Measurements from ENCODE around the gene LAMC1.

The LAMC1 gene

DNA sequence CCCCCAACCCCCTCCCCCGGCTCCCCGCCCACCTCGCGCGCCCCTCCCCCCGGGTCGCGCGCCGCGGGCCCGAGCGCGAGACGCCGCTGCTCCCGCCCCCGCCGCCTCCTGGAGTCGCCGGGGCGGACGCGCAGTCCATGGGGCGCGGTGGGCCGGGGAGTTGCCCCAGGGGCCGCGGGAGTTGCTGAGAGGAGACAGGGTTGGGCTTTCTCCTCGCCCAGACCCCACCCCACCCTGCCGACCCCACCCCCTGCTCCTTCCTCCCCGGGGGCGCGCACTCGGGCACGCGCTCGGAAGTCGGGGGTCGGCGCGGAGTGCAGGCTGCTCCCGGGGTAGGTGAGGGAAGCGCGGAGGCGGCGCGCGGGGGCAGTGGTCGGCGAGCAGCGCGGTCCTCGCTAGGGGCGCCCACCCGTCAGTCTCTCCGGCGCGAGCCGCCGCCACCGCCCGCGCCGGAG lies at the start of gene LAMC1:
TSS of gene LAMC1 (plus strand) at position 275 of the 455 bp plus-strand sequence. CDS start 297 bp downstream, outside the sequence.
- no peak for DNase-seq (ENCODE audit: low read depth)

- DNase-seq (ENCODE audit: low read depth): no peak
Observed at GRCh38 chr1:182974506-182975191, 48.6 kb upstream of the LAMC1 start.

DNA sequence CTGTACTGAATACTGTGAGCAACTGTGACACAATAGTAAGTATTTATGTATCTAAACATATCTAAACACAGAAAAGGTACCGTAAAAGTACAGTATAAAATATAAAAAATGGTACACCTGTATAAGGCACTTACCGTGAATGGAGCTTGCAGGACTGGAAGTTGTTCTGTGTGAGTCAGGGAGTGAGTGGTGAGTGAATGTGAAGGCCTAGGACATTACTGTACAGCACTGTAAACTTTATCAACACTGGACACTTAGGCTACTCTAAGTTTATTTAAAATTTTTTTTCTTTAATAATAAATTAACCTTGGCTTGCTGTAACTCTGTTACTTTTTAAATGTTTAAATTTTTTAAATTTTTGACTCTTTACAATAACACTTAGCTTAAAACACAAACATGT lies 45.7 kb upstream of the LAMC1 start:
- DNase-seq (ENCODE audit: low read depth): no peak

DNA sequence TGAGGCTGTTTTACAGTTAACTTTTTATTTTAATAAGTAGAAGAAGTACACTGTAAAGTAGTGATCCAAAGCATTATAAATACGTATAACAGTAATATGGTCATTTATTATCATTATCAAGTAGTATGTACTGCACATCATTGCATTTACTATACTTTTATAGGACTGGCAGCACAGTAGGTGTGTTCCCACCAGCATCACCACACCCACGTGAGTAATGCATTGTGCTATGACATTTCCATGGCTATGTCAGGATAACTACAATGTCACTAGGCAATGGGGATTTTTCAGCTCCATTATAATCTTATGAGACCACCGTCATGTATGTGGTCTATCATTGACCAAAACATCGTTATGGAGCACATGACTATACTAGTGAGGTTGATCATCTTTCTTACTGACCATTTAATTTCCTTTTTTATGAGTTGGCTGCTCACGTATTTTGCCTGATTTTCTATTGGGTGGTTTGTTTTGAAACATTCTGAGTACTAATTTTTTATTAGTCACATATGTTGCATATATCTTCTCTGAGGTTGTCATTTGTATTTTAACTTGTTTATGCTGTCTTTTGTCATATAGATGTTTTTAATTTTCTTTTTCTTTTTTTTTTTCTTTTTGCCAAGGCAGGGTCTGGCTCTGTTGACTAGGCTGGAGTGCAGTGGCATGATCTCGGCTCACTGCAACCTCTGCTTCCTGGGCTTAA lies 44.9 kb upstream of the LAMC1 start:
- DNase-seq (ENCODE audit: low read depth): no peak

GRCh38 chr1:182984138-182984537 lies 39.1 kb upstream of the LAMC1 start:
- no peak for DNase-seq (ENCODE audit: low read depth)

- DNase-seq (ENCODE audit: low read depth): no peak
Observed at GRCh38 chr1:182984621-182985020, 38.6 kb upstream of the LAMC1 start.

GRCh38 chr1:182985876-182986275 lies 37.3 kb upstream of the LAMC1 start:
- DNase-seq (ENCODE audit: low read depth): no peak

- DNase-seq (ENCODE audit: low read depth): no peak
Observed at GRCh38 chr1:182990413-182991144, 32.6 kb upstream of the LAMC1 start.

DNA sequence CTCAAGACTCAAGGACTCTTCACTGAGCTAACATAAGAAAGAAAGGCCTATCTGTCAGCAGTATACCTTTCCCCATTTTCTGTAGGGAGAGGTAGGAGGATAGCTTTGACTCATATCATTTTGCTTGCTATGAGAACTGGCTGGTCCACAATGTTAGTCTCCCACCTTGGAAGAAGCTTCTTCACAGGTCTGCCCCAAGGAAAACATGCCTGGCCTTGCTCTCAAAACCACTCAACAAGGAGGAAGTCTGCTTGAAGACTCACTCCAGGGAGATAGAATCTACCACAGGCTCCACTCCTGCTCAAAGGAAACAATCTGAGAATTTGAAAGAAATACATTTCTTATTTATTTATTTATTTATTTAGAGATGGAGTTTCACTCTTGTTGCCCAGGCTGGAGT lies 29.5 kb upstream of the LAMC1 start:
- DNase-seq (ENCODE audit: low read depth): no peak

- no peak for DNase-seq (ENCODE audit: low read depth)
Observed at GRCh38 chr1:182995894-182996293, 27.3 kb upstream of the LAMC1 start.

GRCh38 chr1:182996816-182997215 lies 26.4 kb upstream of the LAMC1 start:
- DNase-seq (ENCODE audit: low read depth): no peak

DNA sequence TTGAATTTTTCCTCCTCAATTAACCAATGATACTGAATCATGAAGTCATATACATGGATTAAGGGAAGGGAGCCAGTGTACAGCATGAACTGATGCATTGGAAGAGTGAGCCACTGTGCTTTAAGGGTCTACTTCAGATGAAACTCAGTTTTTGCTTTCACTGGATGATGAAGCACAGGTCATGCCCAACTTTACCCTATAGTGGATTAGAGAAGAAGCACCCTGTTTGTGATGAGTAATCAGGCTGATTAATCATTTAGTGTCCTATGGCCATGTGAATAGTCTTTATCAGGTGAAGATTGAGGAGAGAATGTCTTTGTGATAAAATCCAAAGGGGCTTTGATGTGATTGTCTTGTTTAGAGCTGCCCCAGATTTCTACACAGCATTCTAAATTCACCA lies 24.7 kb upstream of the LAMC1 start:
- DNase-seq (ENCODE audit: low read depth): no peak

DNA sequence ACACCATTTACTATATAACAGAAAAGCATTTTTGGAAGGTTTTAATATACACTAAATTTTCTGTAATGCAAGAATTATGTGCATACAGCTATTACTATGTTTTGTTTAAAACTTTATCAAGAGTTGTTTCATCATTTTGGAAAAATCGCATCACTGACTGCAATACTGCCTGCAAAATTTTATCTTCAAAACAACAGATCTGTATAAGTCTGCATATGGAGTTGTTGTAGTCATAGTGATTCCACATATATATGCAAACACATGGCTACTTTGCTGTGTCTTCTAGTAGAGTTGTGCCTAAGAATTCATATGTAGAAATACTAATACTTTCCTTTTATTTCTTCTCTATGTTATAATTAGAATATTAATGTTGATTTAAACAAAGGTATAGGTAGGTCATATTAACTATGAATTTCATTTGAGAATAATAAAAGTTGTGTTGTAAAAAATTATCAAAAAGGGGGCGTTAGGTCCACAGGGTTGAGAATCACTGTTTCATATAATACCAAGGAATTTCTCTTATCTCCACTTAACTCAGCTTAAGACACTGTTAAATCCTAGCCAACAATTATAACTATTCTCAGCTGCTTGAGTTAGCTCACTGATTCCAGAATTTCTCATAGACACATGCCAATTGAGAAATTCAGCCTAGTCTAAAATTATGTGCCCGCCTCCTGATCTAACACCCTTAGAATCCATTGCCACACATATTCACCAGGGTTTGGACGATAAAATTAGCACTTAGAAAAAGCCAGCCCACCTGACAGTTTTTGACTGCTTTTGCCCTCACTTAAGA lies 22.9 kb upstream of the LAMC1 start:
- DNase-seq (ENCODE audit: low read depth): no peak

GRCh38 chr1:183002267-183002666 lies 21.0 kb upstream of the LAMC1 start:
- DNase-seq (ENCODE audit: low read depth): no peak

- no peak for DNase-seq (ENCODE audit: low read depth)
Observed at GRCh38 chr1:183002797-183003196, 20.4 kb upstream of the LAMC1 start.

DNA sequence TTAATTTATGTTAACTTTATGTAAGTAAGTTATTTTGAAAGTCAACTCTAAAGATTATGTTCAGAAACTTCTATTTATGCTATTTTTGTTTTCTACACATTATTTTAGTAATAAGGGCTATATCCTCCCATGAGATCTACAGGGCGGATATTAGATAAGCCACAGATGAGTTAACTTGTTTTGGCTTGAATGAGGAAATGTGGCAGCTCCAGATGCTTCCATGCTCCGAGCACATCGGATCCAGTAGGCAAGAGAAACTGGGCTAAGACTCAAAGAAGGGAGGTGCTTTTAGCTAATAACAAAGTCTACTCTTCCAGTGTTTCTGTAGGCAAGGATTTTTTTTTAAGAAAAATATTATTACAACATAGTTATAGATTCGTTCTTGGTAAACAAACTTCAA lies 20.0 kb upstream of the LAMC1 start:
- no peak for DNase-seq (ENCODE audit: low read depth)

DNA sequence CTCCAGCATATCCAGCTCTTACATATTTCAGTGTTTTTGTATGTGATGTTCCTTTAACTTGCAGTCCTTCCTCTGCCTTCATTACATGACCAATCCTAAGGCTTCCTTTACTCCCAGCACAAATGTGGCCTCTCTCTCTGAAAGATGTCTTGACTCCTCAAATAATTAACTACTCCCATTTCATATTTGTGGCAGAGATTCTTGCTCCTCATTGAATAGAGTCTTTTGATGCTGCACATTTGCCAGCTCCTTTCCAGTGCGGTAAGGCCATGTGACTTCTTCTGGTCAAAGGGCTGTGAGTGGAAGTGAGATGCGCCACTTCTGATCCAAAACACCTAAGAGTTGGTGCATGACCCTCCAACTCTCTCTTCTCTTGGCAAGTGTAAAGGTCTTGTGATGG lies 19.1 kb upstream of the LAMC1 start:
- no peak for DNase-seq (ENCODE audit: low read depth)

DNA sequence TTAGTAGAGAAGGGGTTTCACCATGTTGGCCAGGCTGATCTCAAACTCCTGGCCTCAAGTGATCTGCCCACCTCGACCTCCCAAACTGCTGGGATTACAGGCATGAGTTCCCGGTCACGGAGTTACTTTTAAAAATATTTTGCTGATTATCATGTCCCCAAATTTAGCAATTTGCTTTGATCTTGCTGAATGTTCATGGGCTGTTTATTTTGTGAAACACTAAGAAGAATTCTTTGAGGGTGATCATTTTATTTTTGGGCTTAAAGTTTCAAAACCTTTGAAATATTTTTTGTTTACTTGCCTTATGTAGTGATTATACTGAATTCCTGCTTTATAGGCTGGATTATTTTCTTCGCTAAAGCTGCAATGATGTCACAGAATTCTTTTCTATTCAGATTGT lies 11.4 kb upstream of the LAMC1 start:
- no peak for DNase-seq (ENCODE audit: low read depth)

DNA sequence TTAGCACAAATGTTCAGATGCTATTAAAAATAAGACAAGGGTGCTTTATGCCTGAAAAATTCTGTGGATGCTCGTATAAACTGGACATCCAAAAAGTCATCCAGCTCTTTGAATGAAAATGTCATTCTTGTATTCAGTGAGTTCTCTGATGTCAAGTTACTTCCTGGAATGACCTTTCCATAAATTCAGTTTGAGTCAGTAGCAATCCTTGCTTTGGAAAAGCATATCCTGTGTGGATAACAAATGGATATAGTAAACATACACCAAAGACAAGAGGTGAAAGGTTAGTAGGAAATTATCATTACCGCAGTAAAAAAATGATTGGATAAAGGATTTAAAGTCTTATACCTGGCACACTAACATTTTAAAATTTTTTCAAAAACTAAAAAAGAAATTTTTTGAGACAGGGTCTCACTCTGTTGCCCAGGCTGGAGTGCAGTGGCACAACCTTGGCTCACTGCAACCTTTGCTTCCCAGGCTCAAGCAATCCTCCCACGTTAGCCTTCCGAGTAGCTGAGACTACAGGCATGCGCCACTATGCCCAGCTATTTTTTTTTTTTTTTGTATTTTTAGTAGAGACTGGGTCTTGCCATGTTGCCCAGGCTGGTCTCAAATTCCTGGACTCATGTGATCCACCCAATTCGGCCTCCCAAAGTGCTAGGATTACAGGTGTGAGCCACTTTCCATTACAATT lies 10.8 kb upstream of the LAMC1 start:
- no peak for DNase-seq (ENCODE audit: low read depth)

DNA sequence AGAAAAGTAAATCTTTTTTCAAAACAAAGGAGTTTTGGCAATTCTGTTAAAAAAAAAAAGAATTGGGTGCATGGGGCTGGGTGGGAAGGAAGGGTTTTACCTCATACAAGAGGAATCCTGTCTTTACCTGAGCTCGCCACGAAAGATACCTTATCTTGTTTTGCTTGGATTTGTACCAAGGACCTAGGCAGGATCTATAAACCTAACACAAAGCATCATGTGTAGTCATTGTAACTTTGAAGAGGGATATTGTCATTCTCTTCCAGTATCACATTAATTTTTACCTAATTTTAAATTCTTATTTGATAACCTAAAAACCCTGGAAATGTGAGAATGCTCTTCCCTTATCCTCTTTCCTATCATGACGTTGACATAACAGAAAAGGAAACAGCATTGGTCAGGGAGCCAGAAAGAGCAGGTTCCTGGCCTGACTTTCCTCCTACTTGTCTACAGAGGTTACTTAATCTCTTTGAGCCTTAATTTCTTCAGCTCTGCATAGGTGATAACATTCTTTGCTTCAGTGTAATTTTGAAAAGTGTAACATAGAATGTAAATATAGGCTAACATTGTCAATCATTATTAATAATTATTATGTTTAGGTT lies 4.0 kb upstream of the LAMC1 start:
- DNase-seq (ENCODE audit: low read depth): no peak

GRCh38 chr1:183019860-183020259 lies 3.4 kb upstream of the LAMC1 start:
- DNase-seq (ENCODE audit: low read depth): no peak

All from activated T-cell treated with anti-CD3 and anti-CD28 coated beads for 1 hour (primary cell).